Heart left ventricle (tissue), 16 donors: Measurements from ENCODE around the gene MAN1B1. TPM values are rescaled to one million over a fixed set of nuclear protein-coding genes. Genes with fewer than 3 reads are reported as not detected.

Experiments
- ATAC-seq, 4 donors: fragments of 200-7000 bp; cut with Tn5 transposase; one replicate each; pipeline ENCODE4 v1.9.1; 2020 to 2022; ENCODE audit warnings: moderate library complexity in 4 of 4, mild to moderate bottlenecking in 3 of 4, moderate number of reproducible peaks in 1 of 4
- DNase-seq, 5 donors: peaks; one replicate each; pipeline ENCODE4 v3.0.0-alpha.2; 2020
- H3K27ac ChIP-seq, 12 donors: fragments of 200-600 bp; sonication (generic) in 4 of 12; one replicate each; pipeline versions ENCODE4 v1.5.0 to v1.8.0; 2016 to 2022; ENCODE audit warnings: mild to moderate bottlenecking in 2 of 12
- H3K27me3 ChIP-seq, 9 donors: fragments of 200-600 bp; sonication (generic) in 2 of 9; one replicate each; pipeline versions ENCODE4 v1.5.1 to v1.8.0; 2016 to 2022; ENCODE audit warnings: mild to moderate bottlenecking in 3 of 9
- H3K36me3 ChIP-seq, 9 donors: fragments of 200-600 bp; sonication (generic) in 2 of 9; one replicate each; pipeline versions ENCODE4 v1.5.0 to v1.8.0; 2018 to 2022; ENCODE audit warnings: mild to moderate bottlenecking in 2 of 9
- H3K4me1 ChIP-seq, 12 donors: fragments of 200-600 bp; sonication (generic) in 4 of 12; one replicate each; pipeline versions ENCODE4 v1.5.0 to v1.8.0; 2016 to 2022; ENCODE audit warnings: mild to moderate bottlenecking in 3 of 12
- H3K4me3 ChIP-seq, 12 donors: fragments of 200-600 bp; sonication (generic) in 4 of 12; one replicate each; pipeline versions ENCODE4 v1.5.0 to v1.8.0; 2017 to 2022; ENCODE audit warnings: mild to moderate bottlenecking in 9 of 12, moderate library complexity in 4 of 12
- H3K9me3 ChIP-seq, 12 donors: fragments of 200-600 bp; sonication (generic) in 4 of 12; one replicate each; pipeline versions ENCODE4 v1.5.0 to v1.8.0; 2016 to 2022; ENCODE audit warnings: mild to moderate bottlenecking in 1 of 12
- CTCF ChIP-seq, 12 donors: fragments of 200-600 bp; sonication (generic) in 4 of 12; IDR thresholded peaks; one replicate each; pipeline versions ENCODE4 v1.5.0 to v1.8.0; 2018 to 2022; ENCODE audit warnings: antibody characterized with exemption in 12 of 12, mild to moderate bottlenecking in 5 of 12
- POLR2A ChIP-seq, 2 donors: fragments of 450-650 bp; IDR thresholded peaks; one replicate each; pipeline ENCODE4 v1.6.1; 2017; ENCODE audit warnings: antibody characterized with exemption in 2 of 2, mild to moderate bottlenecking in 2 of 2, moderate library complexity in 2 of 2
- WGBS, 4 donors: extraction: QIAGEN DNeasy Blood & Tissue Kit in 2 of 4; methylation state at CpG; one replicate each; pipeline versions ENCODE4 v1.1.5 to v1.1.7; 2013 to 2018; 5-methylcytosine and 5-hydroxymethylcytosine counted together
- intact Hi-C, 10 donors: fragments of 100-400 bp; cut with DNase I; formaldehyde crosslinking; loops; one replicate each; pipeline versions ENCODE4 v1.11.1 to v1.14.2; 2022
- polyA plus RNA-seq, 2 donors: library from polyadenylated mRNA; stranded (reverse); fragments of 200-250 nt; gene quantifications; one replicate each; pipeline ENCODE4 v1.2.3, GENCODE V29; 2013
- total RNA-seq, 9 donors: library from RNA; depleted of rRNA in 2 of 9; stranded (reverse); fragments of >200 nt in 2 of 9; fragmentation: NEBNext Ultra II Directional in 3 of 9; extraction: Animal tissue kit (Norgen Biotek cat#: 25700) in 3 of 9; gene quantifications; one replicate each; pipeline versions ENCODE4 v1.1.0 to v1.2.4, GENCODE V29; 2016 to 2023
- donor health status: ischemic (EF 13 %, LVEDD 7.1; RV severe dilation, severe dysfunction).
- donor health status: healthy with polysubstance abuse.
- donor health status: DM: no; HTN: yes; CAD: no.
- donor health status: DM: no; HTN: no; CAD: no.
- donor health status: ischemic (EF 25% LVEDD 6.9; RV normal size, moderate dysfunction).
- donor health status: ischemic (EF 25% LVEDD 5.7; RV mildly dilated, moderate dysfunction).
- donor health status: healthy.
- donor health status: DM: yes; HTN: yes; CAD: no.
- donor health status: ischemic (EF 35%, LVEDD 5.7; RV mildly dilated, moderate dysfunction).
- donor health status: nonischemic (EF 11% LVEDD 7.7; RV severe dilation, severe dysfunction).
- donor health status: DM: yes; HTN: yes; CAD: no.
- donor health status: PGD.
- donor health status: ischemic (EF 29% LVEDD 5.4; RV normal size, mild dysfunction).
- donor health status: nonischemic (EF 23%, LVEDD 6.1; RV moderate dilation, normal function).

The MAN1B1 gene
- total and polyA plus RNA-seq, 11 donors = 17.6 to 40.6 (median 24.6) TPM

- DNase-seq = peak; percentile 55 to 87 (median 73)
- H3K4me3 ChIP-seq = no peak overlapping the region
- ATAC-seq = peak; percentile 31 to 65 (median 62)
- intact Hi-C loops = loop anchor here in 6 of 10 donors (1.0 to 10.0 kb wide), 4 partner anchors 15 to 279 kb away; partner anchors contain the start of gene NPDC1 (in 4 of the 6)
- H3K27me3 ChIP-seq = peaks cover 0 to 9% (median 1%) of the 10 kb centered on the region in 9 donors
- TF ChIP-seq POLR2A (IDR thresholded peaks at IDR 0.05) = no peak
- TF ChIP-seq CTCF (IDR thresholded peaks at IDR 0.05) = peak; percentile 87 to 99 (median 94)
- no peaks in the 10 kb centered on the region for H3K36me3 ChIP-seq
- no peak overlapping the region for H3K27ac ChIP-seq
- H3K4me1 ChIP-seq = peaks cover 0 to 10% (median 3%) of the 10 kb centered on the region in 12 donors
- WGBS, 4 donors = 41 to 57% (median 51%) methylated on average over 34 to 55 of the region's 55 CpGs
- no peaks in the 10 kb centered on the region for H3K9me3 ChIP-seq
These were observed 22.5 kb upstream of the MAN1B1 start for GRCh38 chr9:137064027-137064879.

GRCh38 chr9:137064880-137065164, 22.0 kb upstream of the MAN1B1 start:
- no peak overlapping the region for H3K4me3 ChIP-seq
- H3K27ac ChIP-seq = no peak overlapping the region
- H3K27me3 ChIP-seq = peaks cover 0 to 14% (median 5%) of the 10 kb centered on the region in 9 donors
- DNase-seq (no peak), ATAC-seq (no peak)
- H3K36me3 ChIP-seq = no peaks in the 10 kb centered on the region
- intact Hi-C loops = loop anchor here in 6 of 10 donors (1.0 to 10.0 kb wide), 5 partner anchors 16 to 280 kb away; partner anchors contain the start of gene NPDC1 (in 4 of the 6)
- TF ChIP-seq CTCF (IDR thresholded peaks at IDR 0.05) (no peak), POLR2A (IDR thresholded peaks at IDR 0.05) (no peak)
- WGBS, 4 donors = 84 to 93% (median 92%) methylated on average over 8 to 12 of the region's 12 CpGs
- H3K9me3 ChIP-seq = no peaks in the 10 kb centered on the region
- H3K4me1 ChIP-seq = peaks cover 0 to 15% (median 4%) of the 10 kb centered on the region in 12 donors

- WGBS, 4 donors = 94 to 96% (median 95%) methylated on average over 18 to 23 of the region's 23 CpGs
- intact Hi-C loops = loop anchor here in 4 of 10 donors (2.0 to 10.0 kb wide), 4 partner anchors 17 to 281 kb away; partner anchors contain the start of gene NPDC1 (in 1 of the 4)
- Histone ChIP-seq H3K36me3 (no peaks in the 10 kb centered on the region), H3K4me1 (peaks cover 0 to 21% (median 4%) of the 10 kb centered on the region in 12 donors), H3K27me3 (peaks cover 0 to 14% (median 5%) of the 10 kb centered on the region in 9 donors), H3K9me3 (no peaks in the 10 kb centered on the region), H3K4me3 (no peak overlapping the region), H3K27ac (no peak overlapping the region)
- TF ChIP-seq POLR2A (IDR thresholded peaks at IDR 0.05) (no peak), CTCF (IDR thresholded peaks at IDR 0.05) (no peak)
- no peak for ATAC-seq
- no peak for DNase-seq
These were observed 21.3 kb upstream of the MAN1B1 start for GRCh38 chr9:137065336-137065967.
